GM12864 (cell line): ENCODE data around the gene TMEM164.

Source experiments
- DNase-seq: peaks from one replicate; pipeline ENCODE4 v3.0.0-alpha.2; 2011; ENCODE audit warnings: low read depth
- H3K4me3 ChIP-seq: 2 replicates; pipeline ENCODE4 v1.5.1; 2011; ENCODE audit warnings: mild to moderate bottlenecking, low read depth, low read length, control low read depth
- TF ChIP-seq, protein P1 (sequence below): IDR thresholded peaks from 2 replicates; pipeline ENCODE4 v1.5.1; 2011; ENCODE audit warnings: low read depth, mild to moderate bottlenecking, moderate library complexity, low read length, control low read depth, inconsistent platforms; ENCODE audit errors: missing control alignments

The TMEM164 gene

GRCh38 chrX:110161361-110161686, 158.4 kb downstream of the TMEM164 start:
- TF ChIP-seq, protein P1, sequence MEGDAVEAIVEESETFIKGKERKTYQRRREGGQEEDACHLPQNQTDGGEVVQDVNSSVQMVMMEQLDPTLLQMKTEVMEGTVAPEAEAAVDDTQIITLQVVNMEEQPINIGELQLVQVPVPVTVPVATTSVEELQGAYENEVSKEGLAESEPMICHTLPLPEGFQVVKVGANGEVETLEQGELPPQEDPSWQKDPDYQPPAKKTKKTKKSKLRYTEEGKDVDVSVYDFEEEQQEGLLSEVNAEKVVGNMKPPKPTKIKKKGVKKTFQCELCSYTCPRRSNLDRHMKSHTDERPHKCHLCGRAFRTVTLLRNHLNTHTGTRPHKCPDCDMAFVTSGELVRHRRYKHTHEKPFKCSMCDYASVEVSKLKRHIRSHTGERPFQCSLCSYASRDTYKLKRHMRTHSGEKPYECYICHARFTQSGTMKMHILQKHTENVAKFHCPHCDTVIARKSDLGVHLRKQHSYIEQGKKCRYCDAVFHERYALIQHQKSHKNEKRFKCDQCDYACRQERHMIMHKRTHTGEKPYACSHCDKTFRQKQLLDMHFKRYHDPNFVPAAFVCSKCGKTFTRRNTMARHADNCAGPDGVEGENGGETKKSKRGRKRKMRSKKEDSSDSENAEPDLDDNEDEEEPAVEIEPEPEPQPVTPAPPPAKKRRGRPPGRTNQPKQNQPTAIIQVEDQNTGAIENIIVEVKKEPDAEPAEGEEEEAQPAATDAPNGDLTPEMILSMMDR, result no peak
- no peak overlapping the region for H3K4me3 ChIP-seq
- no peak for DNase-seq

DNA sequence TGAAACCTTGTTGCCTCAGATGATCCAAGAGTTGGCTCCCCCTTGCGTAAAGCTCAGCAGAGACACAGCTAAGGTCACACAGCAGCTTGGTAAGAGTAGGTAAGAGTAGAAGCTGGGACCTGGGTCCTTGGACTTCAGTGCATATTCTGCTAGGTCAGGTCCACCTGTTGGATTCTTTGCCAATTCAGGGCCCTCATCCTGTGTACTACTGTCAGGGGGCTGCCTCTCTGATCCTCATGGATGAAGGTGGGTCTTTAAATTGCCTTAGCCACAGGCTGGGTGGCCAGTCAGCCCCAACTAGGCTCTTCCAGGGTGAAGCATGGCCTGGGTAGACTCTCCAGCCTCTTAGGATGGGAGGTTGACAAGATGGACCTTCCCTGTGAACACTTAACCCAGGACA, 159.2 kb downstream of the TMEM164 start:
- TF ChIP-seq, protein P1, result no peak

DNA sequence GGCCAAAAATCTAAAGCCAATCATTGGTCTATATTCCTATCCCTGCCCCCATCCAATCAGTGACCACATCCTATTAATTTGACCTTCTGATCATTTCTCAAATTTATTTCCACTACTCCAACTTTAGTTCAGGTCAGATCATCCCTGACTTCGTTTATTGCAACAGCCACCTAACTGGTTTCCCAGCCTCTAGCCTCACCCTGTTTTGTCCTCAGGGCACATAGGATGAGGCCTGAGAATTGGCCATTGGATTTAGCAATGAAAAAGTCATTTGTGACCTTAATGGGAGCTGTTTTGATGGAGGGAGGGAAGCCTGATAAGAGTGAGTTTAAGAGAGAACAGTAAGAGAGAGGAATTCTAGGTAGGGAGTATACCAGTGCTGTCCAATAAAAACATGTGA, 160.0 kb downstream of the TMEM164 start:
- no peak overlapping the region for H3K4me3 ChIP-seq
- DNase-seq, result no peak
- TF ChIP-seq, protein P1, result no peak

More for the DNA sequence above, 159.2 kb downstream of the TMEM164 start:
- no peak overlapping the region for H3K4me3 ChIP-seq
- no peak for DNase-seq

DNA sequence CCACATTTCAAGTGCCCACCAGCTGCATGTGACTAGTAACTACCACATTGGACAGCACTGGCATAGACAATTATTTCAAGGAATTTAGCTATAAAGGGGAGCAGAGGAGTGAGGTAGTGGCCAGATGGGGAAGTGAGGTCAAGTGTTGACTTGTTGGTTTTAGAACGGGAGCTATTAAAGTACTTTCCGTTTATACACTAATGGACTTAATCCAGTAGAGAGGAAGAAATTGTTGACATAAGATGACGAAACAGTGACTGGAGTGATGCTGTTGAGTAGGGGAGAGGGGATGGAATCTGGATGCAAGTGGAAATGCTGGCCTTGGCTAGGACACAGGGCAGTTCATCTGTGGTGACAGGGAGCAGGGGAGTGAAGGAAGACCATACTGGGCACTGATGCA, 160.6 kb downstream of the TMEM164 start:
- TF ChIP-seq, protein P1, result no peak
- H3K4me3 ChIP-seq, result no peak overlapping the region
- no peak for DNase-seq

- no peak for DNase-seq
- TF ChIP-seq, protein P1, result peak; percentile 67
- H3K4me3 ChIP-seq, result no peak overlapping the region
Observed at GRCh38 chrX:110167952-110168451, 165.1 kb downstream of the TMEM164 start.

DNA sequence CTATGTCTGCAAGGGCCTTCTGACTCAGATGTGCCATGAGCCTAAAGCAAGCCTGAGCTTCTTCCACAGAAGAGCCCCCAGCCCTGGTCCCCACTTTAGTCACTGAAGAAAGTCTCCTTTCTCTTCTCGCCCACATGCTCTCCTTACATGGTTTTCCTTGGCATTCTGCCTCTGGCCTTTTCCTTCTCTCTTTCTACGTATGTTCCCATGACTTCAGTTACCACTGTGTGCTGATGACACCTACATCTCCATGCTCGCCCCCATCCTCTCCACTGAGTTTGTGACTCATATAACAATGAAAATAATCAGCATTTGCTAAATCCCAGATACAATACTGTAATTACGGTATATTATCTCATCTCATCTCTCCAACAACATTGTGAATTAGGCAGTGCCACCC, 165.7 kb downstream of the TMEM164 start:
- no peak overlapping the region for H3K4me3 ChIP-seq
- TF ChIP-seq, protein P1, result no peak
- DNase-seq, result no peak

- DNase-seq, result no peak
- no peak overlapping the region for H3K4me3 ChIP-seq
- TF ChIP-seq, protein P1, result no peak
Observed at GRCh38 chrX:110170029-110170428, 167.1 kb downstream of the TMEM164 start.
